DMS79 (cell line): Measurements from ENCODE around the gene RDX.

ENCODE experiments used
- DNase-seq: peaks from one replicate; lab custom pipeline; 2025; lab: John Stamatoyannopoulos, UW

Gene RDX

DNA sequence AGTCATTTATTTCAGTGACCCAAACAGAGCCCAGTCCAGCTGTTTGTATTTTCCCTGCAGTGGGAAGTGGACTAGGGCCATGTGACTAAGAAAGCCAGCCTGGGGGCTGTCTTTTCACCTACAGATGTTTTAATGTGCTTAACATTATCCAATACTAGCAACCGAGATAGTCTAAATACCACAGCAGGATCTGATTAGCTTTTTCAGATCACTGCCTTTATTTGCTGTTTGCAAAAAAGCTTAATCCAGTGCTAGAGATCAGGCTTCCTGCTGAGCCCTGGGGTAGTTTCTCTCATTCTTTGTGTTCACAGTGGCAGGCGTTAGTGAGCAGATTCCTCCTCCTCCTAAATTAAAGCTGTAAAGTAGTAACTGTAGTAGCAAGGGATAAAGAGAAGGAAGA lies 168.3 kb downstream of the RDX start:
- DNase-seq: no peak

DNA sequence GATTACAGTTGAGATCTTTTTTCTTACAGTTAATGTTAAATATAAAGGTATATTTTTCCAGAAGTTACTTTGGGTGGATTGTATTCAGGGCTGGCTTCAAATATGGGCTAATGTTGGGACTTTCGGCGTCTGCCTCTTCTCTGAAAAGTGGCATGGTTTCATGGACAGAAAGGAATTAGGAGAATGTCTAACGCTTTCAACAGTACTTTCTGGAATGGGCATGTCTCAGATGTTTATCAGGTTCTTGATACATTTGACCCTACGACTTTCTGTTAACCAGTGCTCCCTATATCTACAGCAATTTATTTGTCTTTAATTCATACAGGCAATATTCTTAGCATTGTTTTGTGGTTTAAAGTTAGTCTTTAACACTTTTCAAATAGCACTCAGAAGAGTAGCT lies 169.5 kb downstream of the RDX start:
- DNase-seq: no peak

DNA sequence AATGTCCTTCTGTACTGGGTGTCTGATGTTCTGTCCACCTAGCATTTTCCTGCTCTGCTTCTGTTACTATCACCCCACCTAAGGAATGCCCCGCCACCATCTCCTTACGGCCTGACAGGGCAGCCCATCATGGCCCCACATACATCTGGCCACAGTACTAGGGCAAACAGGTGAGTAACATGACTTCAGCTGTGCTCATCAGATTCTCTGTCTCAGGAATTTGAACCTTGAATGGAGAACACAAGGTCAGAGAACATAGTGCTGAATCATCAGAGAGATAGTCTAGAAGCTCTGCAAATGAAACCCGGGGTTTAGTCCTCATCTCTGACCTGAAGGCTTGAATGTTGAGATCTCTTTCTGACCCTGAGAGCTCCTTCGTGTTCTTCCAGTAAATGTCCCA lies 170.8 kb downstream of the RDX start:
- DNase-seq: no peak
